PFSK-1 (cell line): ENCODE measurements around the gene TBC1D17.
A peak's percentile ranks its signal among the peaks of the same experiment; 100 is the strongest.

Source experiments
- FOXP2 ChIP-seq: optimal IDR thresholded peaks from 2 replicates; pipeline ENCODE3; 2011; ENCODE audit warnings: borderline replicate concordance, control low read depth, inconsistent platforms; ENCODE audit not compliant: insufficient read depth; ENCODE audit errors: extremely low read length, extremely low read depth
- POLR2AphosphoS5 ChIP-seq: IDR thresholded peaks from 2 replicates; pipeline ENCODE4 v1.6.1; 2012; ENCODE audit warnings: low read depth, mild to moderate bottlenecking, control low read depth, low read length, moderate library complexity
- SIN3A ChIP-seq: IDR thresholded peaks from 2 replicates; pipeline ENCODE4 v1.6.1; 2012; ENCODE audit warnings: mild to moderate bottlenecking, low read length, moderate library complexity, borderline replicate concordance; ENCODE audit not compliant: insufficient read depth
- TAF1 ChIP-seq: IDR thresholded peaks from 2 replicates; pipeline ENCODE4 v1.6.1; 2012; ENCODE audit warnings: low read length, control low read depth, borderline replicate concordance; ENCODE audit not compliant: insufficient read depth
- TF ChIP-seq, protein P1 (sequence below), 2 experiments: IDR thresholded peaks; 2 replicates each; pipeline versions ENCODE4 v1.6.1 to v1.8.0; 2011 to 2012; ENCODE audit warnings: low read depth in 2 of 2, low read length in 2 of 2, control low read depth in 1 of 2, inconsistent platforms in 1 of 2, mild to moderate bottlenecking in 1 of 2, moderate library complexity in 1 of 2; ENCODE audit not compliant: insufficient read depth in 1 of 2

Gene TBC1D17

DNA sequence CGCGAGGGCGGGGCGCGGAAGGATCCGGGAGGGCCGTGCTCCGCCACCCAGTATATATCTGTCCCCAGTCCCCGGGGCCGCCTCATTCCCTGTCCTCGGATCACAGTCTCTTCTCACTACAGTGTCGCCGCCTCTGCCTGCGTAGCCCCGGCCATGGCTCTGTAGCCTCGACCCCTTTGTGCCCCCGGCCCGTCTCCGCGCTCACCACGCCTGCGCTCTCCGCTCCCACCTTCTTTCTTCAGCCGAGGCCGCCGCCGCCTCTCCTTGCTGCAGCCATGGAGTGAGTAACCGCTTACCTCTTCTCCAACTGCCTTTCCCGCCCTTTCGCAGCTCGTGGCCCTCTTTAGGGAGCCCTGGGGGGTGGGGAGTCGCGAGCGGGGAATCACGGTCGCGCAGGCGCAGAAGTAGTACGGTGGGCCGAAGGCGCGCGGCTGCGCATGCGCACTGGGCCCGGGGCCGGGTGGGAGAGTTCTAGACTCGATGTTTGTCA, 51.7 kb downstream of the TBC1D17 start, which contains the start of the genes ATF5 and NUP62:
ATF5 (plus strand) TSS at position 85 of the 490 bp plus-strand sequence. CDS start 1,646 bp downstream, outside the sequence.
NUP62 (minus strand) TSS at position 384 of the 490 bp plus-strand sequence. CDS start 19,697 bp downstream, outside the sequence.
- TF ChIP-seq, protein P1, sequence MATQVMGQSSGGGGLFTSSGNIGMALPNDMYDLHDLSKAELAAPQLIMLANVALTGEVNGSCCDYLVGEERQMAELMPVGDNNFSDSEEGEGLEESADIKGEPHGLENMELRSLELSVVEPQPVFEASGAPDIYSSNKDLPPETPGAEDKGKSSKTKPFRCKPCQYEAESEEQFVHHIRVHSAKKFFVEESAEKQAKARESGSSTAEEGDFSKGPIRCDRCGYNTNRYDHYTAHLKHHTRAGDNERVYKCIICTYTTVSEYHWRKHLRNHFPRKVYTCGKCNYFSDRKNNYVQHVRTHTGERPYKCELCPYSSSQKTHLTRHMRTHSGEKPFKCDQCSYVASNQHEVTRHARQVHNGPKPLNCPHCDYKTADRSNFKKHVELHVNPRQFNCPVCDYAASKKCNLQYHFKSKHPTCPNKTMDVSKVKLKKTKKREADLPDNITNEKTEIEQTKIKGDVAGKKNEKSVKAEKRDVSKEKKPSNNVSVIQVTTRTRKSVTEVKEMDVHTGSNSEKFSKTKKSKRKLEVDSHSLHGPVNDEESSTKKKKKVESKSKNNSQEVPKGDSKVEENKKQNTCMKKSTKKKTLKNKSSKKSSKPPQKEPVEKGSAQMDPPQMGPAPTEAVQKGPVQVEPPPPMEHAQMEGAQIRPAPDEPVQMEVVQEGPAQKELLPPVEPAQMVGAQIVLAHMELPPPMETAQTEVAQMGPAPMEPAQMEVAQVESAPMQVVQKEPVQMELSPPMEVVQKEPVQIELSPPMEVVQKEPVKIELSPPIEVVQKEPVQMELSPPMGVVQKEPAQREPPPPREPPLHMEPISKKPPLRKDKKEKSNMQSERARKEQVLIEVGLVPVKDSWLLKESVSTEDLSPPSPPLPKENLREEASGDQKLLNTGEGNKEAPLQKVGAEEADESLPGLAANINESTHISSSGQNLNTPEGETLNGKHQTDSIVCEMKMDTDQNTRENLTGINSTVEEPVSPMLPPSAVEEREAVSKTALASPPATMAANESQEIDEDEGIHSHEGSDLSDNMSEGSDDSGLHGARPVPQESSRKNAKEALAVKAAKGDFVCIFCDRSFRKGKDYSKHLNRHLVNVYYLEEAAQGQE (IDR thresholded peaks at IDR 0.05; ENCODE audit: insufficient read depth in 1 of 2, low read depth in 2 of 2, low read length in 2 of 2) = no peak
- peak; percentile 60; the same call in 1 of the 2 replicates for TF ChIP-seq TAF1
- no peak; the same call in 1 of the 2 replicates for TF ChIP-seq SIN3A
- peak; percentile 87; the same call in 1 of the 2 replicates for TF ChIP-seq POLR2AphosphoS5
- TF ChIP-seq FOXP2 = no peak

DNA sequence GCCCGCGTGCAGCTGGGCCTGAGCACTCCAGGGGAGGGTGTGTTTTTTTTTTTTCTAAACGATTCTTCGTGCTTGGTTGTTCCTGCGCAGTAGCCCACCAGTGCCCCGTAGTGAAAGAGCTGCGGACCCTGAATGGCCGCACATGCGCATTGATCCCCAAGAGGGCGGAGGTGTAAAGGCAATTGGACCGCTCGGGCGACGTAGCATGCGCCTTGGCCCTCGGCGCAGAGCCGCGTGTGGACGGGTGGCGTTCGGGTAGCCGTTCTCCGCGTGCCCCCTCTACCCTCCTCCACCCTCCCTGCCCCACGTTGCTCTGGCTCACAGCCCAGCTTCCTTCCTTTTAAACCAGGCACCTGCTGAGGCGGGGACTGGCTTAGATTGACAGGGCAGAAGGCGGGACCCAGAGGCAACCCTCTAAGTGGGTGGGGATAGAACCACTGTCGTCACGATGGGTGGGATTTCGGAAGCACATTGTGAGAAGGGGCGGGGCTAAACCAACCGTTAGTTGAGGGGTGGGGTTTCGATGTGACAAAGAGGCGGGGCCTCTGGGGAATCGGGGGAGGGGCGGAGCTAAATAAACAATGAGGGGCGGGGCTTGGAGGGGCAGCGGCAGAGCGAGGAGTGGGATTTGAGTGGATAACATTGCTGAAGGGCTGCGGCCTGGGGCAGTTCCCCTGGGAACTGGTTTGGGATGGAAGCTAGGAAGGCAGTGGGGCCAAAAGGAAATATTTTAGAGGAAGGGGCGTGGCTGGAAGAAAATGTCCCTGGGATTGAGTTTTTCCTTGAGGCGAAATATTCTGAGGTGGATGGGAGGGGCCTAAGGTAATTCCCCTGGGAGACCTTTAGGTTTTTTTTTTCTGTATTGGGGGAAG, 52.3 kb downstream of the TBC1D17 start:
- TF ChIP-seq TAF1 (0 out of 2 replicates have a peak, but pooled peaks have one; percentile 12), FOXP2 (peak; percentile 67), POLR2AphosphoS5 (peak; percentile 77; the same call in 1 of the 2 replicates), SIN3A (peak; percentile 33; the same call in 1 of the 2 replicates)
- TF ChIP-seq, protein P1 (IDR thresholded peaks at IDR 0.05; ENCODE audit: insufficient read depth in 1 of 2, low read depth in 2 of 2, low read length in 2 of 2) = no peak; a peak in 1 of 4 replicates

DNA sequence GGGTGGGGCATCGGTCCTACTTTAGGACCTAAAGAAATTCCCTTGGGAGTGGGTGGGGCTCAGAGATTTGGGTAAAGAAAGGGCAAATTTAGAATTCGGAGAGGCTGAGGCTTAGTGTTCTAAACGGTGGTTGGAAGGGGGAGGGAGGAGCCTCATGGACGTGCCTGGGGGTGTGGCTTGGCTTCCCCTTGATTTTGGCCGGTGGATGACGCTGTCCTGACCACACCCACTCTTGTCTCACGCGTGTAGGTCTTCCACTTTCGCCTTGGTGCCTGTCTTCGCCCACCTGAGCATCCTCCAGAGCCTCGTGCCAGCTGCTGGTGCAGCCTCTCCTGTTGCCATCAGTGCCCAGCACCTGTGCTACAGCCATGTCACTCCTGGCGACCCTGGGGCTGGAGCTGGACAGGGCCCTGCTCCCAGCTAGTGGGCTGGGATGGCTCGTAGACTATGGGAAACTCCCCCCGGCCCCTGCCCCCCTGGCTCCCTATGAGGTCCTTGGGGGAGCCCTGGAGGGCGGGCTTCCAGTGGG, 53.0 kb downstream of the TBC1D17 start:
- TF ChIP-seq FOXP2 = no peak
- TF ChIP-seq SIN3A = no peak
- no peak for TF ChIP-seq POLR2AphosphoS5
- TF ChIP-seq, protein P1 (IDR thresholded peaks at IDR 0.05; ENCODE audit: insufficient read depth in 1 of 2, low read depth in 2 of 2, low read length in 2 of 2) = no peak
- no peak for TF ChIP-seq TAF1

DNA sequence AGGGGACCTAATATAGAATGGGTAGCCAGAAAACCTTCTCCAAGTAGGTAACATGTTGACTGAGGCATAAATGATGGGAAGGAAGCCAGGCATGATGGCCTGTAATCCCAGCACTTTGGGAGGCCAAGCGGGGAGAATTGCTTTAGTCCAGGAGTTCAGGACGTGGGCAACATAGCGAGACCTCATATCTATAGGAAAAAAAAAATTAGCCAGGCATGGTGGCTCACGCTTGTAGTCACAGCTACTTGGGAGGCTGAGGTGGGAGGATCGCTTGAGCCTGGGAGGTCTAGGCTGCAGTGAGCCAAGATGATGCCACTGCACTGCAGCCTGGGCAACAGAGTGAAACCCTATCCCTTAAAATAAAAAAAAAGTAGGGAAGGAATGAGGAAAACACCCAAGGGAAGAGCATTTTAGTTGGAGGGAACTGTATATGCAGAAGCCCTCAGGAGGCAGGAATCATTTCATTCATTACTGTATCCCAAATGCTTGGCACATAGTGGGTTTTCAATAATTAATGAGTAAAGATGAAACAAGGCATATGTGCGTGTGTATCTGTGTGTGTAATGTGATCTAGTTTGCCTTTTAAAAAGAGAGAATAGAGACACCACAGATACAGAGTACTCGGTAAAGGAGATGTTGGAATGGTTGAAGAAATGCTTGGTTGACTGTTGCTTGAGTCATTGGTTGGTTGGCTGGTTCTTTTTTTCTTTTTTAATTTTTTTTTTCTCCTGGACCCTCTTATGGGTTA, 54.0 kb downstream of the TBC1D17 start:
- TF ChIP-seq POLR2AphosphoS5 (no peak), TAF1 (no peak), FOXP2 (no peak), SIN3A (no peak)
- TF ChIP-seq, protein P1 (IDR thresholded peaks at IDR 0.05; ENCODE audit: insufficient read depth in 1 of 2, low read depth in 2 of 2, low read length in 2 of 2) = no peak
